ENCODE measurements around the gene DYNC1I1.

DYNC1I1 gene

DNA sequence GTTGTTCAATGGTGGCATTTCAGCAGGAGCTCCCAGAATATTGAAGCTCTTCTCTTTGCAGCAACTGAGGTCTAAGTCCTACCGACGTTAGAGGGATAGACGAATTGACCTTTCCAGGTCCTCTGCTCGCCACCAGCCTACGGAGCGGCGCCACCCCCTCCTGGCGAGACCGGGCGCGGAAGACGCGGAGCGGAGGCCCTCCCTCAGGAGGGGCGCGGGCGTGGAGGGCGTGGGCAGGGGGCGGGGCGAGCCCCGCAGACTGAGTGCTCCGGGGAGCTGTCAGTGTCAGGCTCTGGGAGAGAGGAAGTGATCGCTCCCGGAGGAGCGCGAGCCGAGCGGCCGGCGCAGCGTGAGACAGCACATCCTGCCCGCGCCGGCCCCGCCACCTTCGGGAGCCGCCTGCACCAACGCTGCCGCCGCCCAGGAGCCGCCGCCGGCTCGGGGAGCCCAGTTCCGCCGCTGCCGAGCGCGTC is at the start of gene DYNC1I1:
TSS of gene DYNC1I1 (plus strand) at position 257 of the 473 bp plus-strand sequence. CDS start 32,176 bp downstream, outside the sequence.
- DNase-seq, result peak; percentile 43

- DNase-seq, result no peak
Observed at GRCh38 chr7:95723583-95724180, 48.7 kb upstream of the DYNC1I1 start.

- DNase-seq, result no peak
Observed at GRCh38 chr7:95725205-95725604, 47.1 kb upstream of the DYNC1I1 start.

GRCh38 chr7:95730493-95731280 is 41.7 kb upstream of the DYNC1I1 start:
- no peak for DNase-seq

DNA sequence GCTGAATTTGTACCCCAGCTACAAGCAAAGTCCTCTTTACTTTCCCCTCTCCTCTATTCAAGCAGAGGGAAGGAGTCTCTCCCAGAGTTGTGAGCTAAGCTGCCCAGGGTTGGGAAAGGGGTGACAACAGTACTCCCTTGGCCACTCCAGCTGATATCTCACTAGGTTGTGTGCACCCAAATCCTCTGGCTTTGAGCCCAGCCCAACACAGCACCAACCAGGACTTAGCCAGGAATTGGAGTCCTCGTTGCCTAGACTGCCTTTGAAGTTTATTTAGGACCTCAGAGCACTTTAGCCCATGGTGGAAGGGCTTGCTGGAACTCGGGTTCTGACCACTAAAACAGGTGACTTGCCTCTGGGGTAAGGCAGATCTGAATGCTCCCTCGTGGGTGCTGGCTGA is 35.7 kb upstream of the DYNC1I1 start:
- no peak for DNase-seq

- DNase-seq, result no peak
Observed at GRCh38 chr7:95737828-95738505, 34.4 kb upstream of the DYNC1I1 start.

DNA sequence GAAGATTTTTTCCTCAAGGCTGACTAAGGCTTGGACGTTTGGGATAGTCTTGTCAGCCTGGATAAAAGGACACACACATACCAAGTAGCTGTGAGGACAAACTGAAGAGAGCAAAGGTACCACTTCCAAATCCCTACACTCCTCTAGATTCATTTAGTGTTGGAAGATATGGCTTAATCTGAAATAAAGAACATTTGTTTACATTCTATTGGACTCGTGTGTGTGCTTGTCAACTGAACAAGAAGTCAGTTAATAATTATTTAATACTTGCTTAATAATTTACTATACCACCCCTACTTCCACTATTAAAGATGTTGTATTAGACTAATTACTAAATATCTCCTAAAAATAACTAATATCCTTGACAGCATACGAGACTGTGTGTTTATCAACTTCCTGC is 23.3 kb upstream of the DYNC1I1 start:
- DNase-seq, result no peak

GRCh38 chr7:95749515-95749914 is 22.8 kb upstream of the DYNC1I1 start:
- no peak for DNase-seq

GRCh38 chr7:95753440-95753839 is 18.9 kb upstream of the DYNC1I1 start:
- DNase-seq, result no peak

DNA sequence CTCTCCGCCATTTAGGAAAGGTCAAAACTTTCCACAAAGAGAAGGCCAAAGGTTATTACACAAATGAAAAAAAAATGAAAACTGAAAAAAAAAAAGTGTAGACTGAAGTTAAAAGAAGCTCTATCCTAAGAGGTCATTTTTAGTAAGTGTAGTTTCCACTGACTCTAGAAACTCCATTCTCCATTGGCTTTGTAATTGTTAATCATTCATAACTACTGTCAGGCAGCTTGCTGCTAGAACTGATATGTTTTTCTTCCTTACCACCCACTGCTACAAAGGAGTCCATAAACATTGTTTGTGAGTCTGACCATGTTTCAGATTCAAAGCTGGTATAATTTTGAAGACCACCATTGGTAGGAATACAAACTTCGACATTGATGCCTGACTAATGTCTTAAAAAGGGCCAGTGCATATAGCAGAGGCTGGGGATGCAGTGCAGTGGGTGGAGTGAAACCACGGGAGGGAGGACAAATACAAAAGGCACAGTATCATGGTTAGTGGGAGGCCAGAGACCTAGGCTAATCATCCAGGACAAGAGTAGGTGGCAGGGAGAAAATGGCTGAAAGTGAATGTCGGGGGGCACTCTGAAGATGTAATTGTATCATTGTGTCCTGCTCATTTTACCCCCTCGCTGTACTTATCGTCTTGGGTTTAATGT is 16.9 kb upstream of the DYNC1I1 start:
- DNase-seq, result no peak

DNA sequence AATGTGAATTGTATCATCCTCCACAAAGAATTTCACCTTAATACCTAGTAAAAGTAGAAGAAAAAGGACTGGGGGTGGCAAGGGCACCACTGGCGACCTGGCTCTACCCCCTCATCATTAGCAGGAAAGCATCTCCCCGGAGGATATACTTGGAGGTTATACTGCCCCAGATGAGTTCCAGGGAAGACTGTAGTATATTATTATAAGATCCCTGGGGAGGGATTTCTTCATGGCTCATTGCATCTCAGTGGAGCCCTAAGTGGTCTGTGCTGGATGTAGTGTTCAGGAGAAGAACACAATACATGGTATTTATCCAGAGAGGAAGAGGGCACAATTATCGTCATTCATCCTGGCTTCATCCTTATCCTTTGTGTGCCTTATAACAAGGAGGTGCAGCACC is 14.2 kb upstream of the DYNC1I1 start:
- DNase-seq, result no peak

DNA sequence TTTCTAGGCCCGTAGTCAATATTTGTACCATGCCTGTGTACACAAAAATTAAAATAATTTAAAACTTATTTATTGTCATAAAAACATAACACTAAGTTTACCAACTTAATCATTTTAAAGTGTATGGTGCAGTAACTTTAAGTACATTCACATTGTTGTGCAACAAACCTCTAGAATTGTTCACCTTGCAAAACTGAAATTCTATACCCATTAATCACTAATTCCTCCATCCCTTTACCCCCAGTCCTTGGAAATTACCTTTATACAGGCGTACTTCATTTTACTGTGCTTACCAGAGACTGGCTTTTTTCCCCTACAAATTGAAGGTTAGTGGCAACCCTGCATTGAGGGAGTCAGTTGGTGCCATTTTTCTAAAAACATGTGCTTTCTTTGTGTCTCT is 6.3 kb upstream of the DYNC1I1 start:
- DNase-seq, result no peak

DNA sequence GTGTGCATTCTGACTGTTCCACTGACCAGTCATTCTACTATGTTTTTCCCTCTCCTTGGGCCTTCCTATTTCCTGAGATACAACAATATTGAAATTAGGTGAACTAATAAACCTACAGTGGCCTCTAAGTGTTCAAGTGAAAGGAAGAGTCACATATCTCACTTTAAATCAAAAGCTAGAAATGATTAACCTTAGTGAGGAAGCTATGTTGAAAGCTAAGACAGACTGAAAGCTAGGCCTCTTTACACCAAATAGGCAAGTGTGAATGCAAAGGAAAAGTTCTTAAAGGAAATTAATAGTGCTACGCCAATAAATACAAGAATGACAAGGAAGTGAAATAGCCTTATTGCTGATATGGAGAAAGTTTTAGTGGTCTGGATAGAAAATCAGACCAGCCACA is 5.7 kb upstream of the DYNC1I1 start:
- no peak for DNase-seq

GRCh38 chr7:95772771-95773581 is 622 bp downstream of the DYNC1I1 start:
- DNase-seq, result no peak

- DNase-seq, result no peak
Observed at GRCh38 chr7:95776561-95777185, 4.3 kb downstream of the DYNC1I1 start.

GRCh38 chr7:95777269-95777668 is 4.9 kb downstream of the DYNC1I1 start:
- no peak for DNase-seq

DNA sequence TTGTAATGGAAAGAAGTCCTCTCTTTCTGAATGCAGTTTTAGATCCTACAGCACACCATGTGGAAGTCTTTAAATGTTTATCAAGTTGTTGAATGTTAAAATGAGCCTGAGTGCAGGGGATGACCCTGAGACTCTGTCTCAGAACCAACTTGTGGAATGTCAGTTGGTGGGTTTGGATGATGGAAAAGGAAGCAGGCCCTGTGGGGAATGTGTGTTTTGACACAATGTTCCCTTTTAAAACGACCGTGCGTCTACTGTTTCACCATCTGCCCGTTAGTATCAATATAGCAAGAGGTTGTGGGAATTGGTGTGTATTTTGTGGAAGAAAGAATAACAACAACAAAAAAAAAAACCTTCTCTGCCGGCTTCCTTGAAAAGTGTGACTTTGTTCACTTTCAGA is 8.3 kb downstream of the DYNC1I1 start:
- no peak for DNase-seq

DNA sequence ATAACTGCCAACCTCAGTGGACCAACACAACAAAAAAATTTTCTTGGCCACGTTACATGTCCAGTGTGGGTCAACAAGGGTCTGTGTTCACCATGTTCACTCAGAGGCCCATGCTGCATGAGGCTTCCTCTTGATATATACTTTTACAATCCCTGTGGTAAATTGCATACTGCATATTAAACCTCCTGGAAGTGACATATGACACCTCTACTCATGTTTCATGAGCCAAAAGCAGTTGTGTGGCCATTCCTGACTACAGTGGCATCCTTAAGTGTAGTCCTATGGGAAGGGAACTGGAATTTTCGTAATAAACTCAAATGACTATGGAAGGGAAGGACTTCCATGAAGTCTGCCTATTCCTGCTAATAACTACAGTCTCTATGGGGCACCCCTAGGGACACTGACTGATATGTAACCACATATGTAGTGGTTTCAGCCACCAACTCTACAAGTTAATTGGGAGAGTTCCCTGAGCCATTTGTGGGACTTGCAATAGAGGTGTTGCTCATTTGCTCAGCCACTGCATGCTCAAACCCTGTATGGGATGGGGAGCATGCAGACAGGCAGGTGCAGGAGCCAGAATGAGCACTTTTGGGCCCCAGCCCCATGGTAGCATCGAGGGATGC is 9.7 kb downstream of the DYNC1I1 start:
- DNase-seq, result no peak

- no peak for DNase-seq
Observed at GRCh38 chr7:95784796-95785195, 12.4 kb downstream of the DYNC1I1 start.

- no peak for DNase-seq
Observed at GRCh38 chr7:95788258-95788657, 15.9 kb downstream of the DYNC1I1 start.

- DNase-seq, result no peak
Observed at GRCh38 chr7:95788884-95789283, 16.5 kb downstream of the DYNC1I1 start.

DNA sequence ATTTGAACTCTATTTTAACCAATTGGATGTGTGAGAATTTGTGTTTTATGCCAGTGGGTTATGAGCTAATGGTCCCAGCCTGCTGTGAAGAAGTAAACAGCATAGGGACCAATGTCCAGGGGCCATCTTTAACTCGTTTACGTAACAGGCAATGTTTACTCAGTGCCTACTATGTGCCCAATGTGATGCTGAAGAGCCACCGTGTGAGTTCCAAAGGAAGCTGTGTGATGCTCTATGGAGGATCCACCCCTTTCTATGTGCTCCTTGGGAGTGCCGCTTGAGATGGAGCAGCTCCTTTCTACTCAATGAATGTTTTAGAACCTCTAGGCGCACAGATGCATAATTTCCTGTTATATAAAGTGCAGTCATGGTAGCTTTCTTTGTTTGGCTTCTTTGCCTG is 21.3 kb downstream of the DYNC1I1 start:
- no peak for DNase-seq
